ENCODE data around the gene DUSP19. TPM values are rescaled to one million over a fixed set of nuclear protein-coding genes. Genes with fewer than 3 reads are reported as not detected.
A peak's percentile ranks its signal among the peaks of the same experiment; 100 is the strongest.

DUSP19 gene
- total RNA-seq, 1 donor from 2014 or later = 14.7 TPM

DNA sequence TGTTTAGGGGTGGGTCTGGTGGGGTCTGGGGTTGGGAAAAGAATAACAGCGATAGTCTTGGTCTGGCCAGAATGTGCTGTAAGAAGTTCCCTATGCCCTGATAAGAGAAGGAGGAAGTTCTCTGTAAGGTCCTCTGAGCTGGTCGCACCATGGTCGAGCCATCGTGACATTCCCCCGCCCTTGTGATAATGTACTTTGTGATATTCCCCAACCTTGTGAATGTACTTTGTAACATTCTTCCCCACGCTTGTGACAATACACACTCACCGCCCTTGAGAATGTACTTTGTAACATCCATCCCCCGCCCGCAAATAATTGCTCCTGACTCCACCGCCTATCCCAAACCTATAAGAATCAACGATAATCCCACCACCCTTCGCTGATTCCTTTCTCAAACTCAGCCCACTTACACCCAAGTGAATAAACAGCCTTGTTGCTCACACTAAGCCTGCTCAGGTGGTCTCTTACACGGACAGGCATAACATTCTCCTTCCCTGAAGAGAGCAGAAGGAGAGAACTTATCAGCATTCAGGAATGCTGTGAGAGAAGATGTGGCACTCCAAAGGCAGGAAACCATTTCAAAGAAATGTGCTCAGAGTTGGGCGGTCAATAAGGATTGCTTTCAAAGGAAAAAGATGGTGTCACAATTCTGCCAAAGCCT, 17.8 kb upstream of the DUSP19 start:
- FAIRE-seq (no peak), DNase-seq (ENCODE audit: low spot score in 2 of 2) (no peak)

DNA sequence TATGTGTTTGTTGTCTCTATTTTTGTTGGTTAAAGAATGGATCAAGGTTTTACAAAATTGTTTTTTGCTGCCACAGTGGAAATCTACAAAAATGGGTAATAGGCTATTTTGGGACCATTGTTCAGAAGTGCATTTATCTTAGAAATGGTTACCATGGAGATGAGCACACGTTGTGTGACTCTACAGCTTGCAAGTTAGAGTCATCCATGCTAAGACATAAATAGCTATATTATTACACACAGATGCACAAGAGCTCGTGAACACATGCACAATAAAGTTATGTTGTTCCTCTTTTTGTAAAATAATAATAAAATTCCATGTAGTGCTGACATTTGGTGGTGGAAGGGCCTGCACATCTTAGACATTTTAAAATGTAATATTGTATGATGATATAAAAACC, 15.5 kb upstream of the DUSP19 start:
- FAIRE-seq (no peak), DNase-seq (ENCODE audit: low spot score in 2 of 2) (peak in 1 of 2 donors; percentile 30)

DNA sequence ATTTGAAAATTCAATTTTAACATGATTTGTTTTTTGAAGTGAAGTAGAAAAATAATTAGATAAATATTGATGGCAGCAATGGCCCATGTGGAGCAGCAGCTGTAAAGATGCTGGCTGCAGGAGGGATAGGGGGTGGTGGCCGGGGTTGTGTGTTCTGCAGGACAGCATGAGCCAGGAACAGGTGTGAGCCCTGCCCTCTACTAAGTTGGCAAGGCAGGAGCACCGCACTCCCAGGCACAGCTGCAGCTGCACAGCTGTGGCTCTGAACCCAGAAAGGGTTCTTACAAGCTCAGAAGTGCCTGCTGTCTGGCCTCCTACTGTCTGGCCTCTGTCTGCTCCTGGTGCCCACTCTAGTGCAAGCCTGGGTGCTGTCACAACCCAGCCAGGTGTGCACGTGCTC, 10.0 kb upstream of the DUSP19 start:
- FAIRE-seq (no peak), DNase-seq (ENCODE audit: low spot score in 2 of 2) (no peak)

DNA sequence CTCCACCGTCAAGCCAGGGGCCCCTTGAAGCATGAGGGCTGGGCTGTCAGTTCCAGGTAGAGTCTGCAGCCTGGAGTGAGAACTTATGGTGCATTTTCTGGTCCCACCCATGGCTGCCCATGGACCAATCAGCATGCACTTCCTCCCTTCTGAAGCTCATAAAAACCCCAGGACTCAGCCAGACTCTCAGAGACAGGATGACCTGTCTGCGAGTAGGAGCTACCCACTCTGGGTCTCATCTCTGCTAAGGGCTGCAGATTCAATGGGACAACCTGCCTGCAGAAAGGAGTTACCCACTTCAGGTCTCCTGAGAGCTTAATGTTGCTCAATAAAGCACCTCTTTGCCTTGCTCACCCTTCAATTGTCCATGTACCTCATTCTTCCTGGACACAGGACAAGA, 9.4 kb upstream of the DUSP19 start:
- no peak for FAIRE-seq
- DNase-seq (ENCODE audit: low spot score in 2 of 2) = no peak

DNA sequence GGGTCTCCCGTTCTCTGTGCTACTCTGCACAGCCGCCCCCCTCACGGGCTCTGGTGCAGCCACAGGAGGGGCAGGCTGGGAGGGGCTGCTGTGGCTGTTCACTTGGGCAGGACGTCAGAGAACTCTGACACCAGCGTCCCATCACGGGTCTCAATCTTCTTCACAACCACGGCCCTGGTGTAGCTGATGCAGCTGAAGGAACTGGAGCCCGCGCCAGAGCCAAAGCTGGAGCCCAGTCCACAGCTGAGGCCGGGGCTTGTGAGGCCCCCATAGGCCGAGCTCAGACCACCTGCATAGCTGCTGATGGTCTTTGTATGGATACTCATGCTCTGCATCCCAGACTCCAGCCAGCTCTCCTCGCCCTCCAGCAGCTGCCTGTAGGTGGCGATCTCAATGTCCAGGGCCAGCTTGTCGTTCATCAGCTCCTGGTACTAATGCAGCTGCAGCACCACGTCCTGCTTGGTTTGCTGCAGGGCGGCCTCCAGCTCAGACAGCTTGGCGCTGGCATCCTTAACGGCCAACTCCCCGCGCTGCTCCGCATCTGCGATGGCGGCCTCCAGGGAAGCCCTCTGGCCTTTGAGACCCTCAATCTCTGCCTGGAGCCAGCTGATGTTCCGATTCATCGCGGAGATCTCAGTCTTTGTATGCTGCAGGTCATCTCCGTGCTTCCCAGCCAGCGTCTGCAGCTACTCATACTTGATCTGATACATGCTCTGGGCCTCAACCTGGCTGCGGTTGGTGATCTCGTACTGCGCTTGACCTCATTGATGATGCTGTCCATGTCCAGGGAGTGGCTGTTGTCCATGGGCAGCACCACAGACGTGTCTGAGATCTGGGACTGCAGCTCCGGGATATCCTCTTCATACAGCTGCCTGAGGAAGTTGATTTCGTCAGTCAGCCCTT, 7.4 kb upstream of the DUSP19 start:
- DNase-seq (ENCODE audit: low spot score in 2 of 2) (no peak), FAIRE-seq (no peak)

DNA sequence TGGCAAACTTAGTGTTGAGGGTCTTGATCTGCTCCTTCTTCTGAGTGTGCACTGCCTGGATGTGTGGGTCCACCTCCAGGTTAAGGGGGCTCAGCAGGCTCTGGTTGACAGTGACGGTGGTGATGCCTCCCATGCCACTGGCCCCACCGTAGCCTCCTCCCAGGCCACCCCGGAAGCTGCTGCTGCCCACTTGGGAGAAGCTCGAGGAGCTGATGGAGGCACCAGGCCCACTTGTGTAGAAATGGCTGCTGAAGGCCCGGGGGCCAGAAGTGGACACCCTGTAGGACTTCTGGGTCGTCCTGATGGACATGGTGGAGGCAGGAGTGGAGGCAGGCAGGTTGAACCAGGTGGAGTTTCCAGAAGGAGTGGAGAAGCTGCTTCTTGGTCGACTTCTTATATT, 6.4 kb upstream of the DUSP19 start:
- DNase-seq (ENCODE audit: low spot score in 2 of 2) (no peak), FAIRE-seq (no peak)

DNA sequence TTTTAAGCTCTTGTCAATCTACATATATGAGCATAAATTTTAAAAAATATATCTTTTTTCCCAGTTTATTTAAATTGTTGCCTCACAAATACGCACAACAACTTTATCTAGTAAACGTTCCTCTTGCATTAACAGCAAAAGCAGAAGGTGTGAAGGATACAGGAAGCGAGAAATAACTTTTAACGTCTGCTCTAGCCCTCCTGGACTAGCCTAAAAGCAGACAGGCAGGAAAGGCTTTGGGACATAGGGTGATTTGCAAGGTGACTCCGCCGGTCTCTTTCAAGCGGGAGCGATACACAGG, 434 bp upstream of the DUSP19 start:
- no peak for FAIRE-seq
- peak in 1 of 2 donors; percentile 30 for DNase-seq (ENCODE audit: low spot score in 2 of 2)

DNA sequence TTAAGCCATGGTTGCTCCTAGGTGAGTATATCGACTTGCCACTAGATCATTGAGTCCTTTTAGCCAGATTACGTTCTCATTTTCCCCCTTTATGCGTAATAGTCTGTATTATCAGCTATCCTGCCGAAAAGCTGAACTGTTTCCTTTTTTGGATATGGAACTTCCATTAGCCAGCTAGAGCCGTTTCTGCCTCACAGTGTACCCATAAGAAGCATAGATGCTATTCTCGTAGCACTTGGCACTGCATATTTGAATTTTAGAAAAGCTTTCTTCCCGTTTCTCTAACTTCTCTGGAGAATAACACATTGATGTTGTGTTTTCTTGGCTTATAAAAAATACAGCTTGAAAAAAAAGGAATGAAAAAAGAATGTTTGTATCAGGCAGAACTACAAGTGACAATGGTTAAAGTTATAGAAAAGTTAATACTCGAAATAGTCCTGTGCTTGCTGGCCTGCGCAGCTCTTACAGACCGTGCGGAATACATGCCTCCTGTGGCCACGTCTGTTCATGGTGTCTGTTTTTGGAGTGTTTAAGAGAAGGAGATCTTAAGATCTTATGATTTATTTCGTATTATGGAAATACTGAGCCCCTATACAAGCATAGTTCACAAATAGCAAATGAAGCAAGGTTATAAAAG, 710 bp downstream of the DUSP19 start:
- FAIRE-seq (no peak), DNase-seq (ENCODE audit: low spot score in 2 of 2) (no peak)

DNA sequence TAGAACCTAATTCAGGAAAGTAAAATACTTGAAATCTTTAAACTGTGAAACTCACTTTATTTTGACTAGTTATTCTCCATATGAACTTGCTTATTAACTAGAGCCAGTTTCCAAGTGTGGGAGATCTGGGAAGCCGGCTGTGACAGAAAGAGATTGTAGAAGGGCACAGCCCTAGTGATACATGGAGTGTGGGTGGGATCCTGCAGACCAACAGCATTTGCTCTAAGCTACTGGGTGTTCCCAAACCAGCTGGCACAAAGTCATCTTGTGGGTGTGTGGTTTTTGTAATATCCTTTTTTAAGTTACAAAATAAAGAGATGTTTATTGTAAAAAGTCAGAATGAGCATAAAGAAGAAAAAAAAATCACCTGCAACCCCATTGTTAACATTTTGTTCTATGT, 3.4 kb downstream of the DUSP19 start:
- FAIRE-seq (no peak), DNase-seq (ENCODE audit: low spot score in 2 of 2) (no peak)

DNA sequence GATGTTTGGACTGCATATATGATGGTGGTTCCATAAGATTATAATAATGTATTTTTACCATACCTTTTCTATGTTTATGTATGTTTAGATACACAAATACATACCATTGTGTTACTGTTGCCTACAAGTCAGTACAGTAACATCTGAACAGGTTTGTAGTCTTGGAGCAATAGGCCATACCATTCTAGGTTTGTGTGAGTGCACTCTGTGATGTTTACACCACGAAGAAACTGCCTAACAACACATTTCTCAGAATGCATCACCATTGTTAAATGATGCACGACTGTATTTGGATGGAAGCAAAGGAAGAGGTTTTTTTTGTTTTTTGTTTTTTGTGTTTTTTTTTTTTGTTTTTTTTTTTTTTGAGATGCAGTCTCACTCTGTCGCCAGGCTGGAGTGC, 9.5 kb downstream of the DUSP19 start:
- DNase-seq (ENCODE audit: low spot score in 2 of 2) (no peak), FAIRE-seq (no peak)

DNA sequence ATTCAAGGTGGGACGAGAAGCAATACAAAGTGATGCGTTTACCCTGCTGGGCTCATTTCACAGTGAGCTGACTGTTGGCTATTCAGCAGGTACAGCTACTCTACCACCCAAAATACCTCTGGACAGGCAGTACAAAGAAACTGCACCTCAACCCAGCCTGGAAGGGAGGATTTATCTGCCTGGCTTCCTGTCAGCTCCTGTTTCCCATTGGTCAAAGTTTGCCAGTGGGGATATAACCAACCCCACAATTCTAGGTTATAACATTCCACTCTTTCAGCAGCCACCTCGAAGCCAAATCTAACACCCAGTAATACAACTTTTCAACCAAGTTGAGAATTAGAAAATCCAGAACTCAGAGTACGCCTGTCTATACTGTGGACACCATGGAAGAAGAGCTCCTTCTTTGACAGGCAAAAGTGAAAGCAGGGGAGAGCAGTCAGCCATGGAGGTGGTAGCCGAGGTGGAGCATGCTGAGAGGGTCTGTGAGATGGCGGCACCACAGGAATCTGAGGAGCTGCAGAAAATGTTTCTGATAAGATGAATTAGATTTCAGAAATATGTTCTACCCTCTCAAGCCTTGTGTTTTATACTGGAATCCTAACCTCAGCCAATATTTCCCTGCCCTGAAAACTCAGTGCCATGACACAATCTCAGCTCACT, 10.8 kb downstream of the DUSP19 start:
- no peak for DNase-seq (ENCODE audit: low spot score in 2 of 2)
- FAIRE-seq = no peak

DNA sequence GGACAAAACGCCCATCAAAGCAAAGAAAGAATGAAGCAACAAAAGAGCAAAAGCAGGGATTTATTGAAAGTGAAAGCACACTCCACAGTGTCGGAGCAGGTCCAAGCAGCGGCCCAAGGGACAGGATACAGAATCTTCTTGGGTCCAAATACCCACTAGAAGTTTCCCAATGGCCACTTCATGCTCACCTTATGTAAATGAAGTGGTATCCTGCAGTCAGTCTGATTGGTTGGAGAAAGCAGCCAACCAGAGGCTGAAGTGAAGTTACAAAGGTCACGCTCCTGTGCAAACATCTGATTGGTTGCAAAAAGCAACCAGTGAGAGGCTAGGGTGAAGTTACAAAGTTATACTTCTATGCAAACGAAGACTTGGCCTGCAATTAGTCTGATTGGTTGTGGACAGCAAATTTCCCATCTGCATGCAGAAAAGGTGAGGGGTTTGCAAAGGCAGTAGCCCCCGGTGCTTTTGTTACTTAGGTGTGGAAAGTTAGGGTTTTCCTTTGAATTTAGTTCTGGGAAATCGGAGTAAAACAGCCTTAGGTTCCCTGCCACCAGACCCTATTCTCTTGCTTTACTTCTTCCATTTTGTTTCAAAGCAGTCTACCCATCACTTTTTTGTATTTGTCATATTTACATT, 12.9 kb downstream of the DUSP19 start:
- FAIRE-seq = no peak
- no peak for DNase-seq (ENCODE audit: low spot score in 2 of 2)

DNA sequence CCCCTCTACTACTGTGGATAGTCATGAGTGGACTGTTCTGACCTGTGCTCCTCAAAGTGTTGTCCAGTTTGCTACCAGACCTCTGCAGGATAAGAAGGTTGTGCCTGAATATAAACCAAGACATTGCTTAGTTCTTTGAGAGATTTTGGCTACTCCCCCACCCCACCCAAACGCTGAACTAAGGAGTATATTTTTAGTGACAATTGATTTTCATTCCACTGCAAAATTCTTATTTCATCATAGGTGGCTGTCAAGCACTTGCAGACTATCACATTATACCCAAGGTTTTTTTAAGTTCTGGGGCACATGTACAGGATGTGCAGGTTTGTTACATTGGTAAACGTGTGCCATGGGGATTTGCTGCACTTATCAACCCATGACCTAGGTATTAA, 13.4 kb downstream of the DUSP19 start:
- no peak for DNase-seq (ENCODE audit: low spot score in 2 of 2)
- FAIRE-seq = no peak

DNA sequence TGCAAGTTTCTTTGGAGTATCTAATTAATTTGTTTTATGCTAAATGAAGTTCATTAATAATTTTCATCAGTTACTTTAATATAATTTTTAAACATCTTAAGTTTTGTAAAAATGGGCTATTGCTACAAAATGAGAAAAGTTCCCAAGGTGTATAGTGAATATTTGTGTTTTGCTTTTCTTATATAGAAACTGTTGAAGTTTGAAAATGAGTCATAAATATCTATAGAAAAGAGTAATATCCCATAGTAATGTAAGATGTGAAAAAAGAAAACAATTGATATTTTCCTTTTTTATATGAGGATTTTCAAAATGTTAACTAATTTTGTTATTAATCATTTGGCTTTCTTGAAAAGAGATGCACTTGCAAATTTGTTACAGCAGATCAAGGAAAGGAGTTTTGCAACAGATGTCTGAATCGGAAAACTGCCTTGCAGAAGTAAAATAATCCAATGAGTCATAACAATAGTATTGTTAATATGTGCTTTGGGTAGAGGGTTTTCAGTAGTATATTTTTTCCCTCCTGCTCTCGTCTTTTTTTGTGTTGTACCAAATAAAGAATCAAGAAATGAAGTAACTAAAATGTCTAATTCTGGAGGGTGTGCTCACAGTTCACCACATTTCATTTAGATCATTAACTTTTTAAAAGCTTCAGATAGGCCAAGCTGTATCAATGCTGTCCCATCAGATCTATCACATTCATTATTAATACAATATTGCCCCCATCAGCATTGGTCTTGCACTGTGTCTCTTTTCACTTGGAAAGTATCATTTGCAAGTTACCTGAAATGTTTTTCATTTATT, 15.5 kb downstream of the DUSP19 start:
- FAIRE-seq = no peak
- DNase-seq (ENCODE audit: low spot score in 2 of 2) = no peak

DNA sequence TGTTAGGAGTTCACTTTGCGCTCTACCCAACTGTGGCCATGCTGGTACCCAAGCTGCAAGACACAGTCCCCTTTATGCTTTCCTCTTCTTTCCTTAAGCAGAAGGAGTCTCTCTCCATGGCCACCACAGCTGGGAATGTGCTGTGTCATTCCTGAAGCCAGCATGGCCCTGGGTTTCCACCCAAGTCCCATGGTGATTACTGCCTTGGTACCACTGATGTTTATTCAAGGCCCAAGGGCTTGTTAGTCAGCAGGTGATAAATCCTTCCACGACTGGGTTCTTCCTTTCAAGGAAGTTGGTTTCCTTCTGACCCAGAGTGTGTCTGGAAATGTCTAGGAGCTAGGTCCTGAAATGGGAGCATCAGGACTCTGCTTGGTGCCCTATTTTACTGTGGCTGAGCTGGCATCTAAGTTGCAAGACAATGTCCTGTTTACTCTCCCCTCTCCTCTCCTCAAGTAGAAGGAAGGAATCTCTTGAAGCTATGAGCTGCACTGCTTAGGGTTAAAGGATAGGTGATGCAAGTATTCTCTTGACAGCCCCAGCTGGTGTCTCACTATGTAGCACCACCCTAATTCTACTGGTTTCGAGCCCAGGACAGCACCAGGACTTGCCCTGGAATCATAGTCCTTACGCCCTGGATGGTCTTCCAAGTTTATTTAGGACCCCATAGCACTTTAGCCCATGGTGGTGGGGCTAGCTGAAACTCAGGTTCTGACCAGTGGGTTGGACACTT, 27.0 kb downstream of the DUSP19 start:
- no peak for FAIRE-seq
- DNase-seq (ENCODE audit: low spot score in 2 of 2) = no peak

DNA sequence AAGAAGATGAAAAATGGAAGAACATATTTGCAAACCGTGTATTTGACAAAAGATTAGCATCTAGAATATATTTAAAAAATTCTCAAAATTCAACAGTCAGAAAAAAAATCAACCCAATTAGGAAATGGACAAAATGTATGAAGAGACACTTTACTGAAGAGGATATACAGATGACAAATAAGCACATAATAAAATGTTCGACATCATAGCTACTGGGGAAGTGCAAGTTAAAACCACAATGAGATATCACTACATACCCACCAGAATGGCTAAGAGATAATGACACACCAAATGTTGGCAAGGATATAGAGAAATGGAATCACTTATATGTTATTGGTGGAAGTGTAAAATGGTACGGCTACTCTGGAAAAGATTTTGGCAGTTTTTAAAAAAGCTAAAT, 34.0 kb downstream of the DUSP19 start:
- no peak for FAIRE-seq
- no peak for DNase-seq (ENCODE audit: low spot score in 2 of 2)

DNA sequence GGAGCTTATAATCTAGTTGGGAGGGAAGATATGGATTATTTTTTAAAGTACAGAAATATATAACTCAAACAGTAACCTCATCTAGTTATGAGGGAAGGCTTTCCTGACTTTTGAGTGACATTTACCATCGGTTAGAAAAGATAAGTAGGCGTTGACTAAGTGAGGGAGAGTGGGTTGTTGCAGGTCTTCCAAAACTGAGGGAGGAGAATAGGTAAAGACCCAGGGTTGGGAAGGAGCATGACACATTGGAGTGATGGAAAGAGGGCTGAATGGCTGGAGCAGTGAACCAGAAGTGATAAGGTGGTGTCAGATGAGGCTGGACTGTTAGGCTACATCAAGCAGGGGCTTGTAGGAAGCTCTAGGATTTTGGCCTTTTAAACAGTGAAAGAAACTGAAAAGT, 35.1 kb downstream of the DUSP19 start:
- DNase-seq (ENCODE audit: low spot score in 2 of 2) = no peak
- no peak for FAIRE-seq

DNA sequence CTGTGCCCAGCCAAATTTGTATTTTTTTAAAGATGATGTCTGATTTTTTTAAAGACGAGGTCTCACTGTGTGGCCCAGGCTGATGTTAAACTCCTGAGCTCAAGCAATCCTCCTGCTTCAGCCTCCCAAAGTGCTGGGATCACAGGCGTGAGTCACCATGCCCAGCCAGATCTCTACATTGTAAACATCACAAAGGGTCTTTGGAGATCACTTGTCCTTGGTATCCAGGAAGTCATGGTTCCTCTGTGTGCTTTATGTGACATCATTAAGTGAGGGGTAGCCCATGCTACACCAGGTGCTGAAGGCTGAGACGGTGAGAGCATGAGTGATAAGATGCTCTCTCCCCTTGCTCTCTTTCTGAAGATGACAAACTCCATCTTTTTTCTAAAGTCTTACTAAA, 38.7 kb downstream of the DUSP19 start:
- DNase-seq (ENCODE audit: low spot score in 2 of 2) = no peak
- no peak for FAIRE-seq
